H9 (cell line): Measurements from ENCODE around the gene AKAP17A. TPM values are rescaled to one million over a fixed set of nuclear protein-coding genes. Genes with fewer than 3 reads are reported as not detected.

Source experiments
- DNase-seq: peaks from one replicate; pipeline ENCODE4 v3.0.0-alpha.2; 2017
- H2AFZ ChIP-seq: one replicate; pipeline ENCODE4 v1.6.1; 2013; ENCODE audit warnings: mild to moderate bottlenecking, low read length, control low read depth, moderate library complexity
- H2AK5ac ChIP-seq: 2 replicates; pipeline ENCODE4 v1.6.1; 2013; ENCODE audit warnings: low read length, control low read depth, mixed read lengths; ENCODE audit not compliant: insufficient read length
- H2BK120ac ChIP-seq: one replicate; pipeline ENCODE4 v1.6.1; 2013; ENCODE audit warnings: low read depth, mild to moderate bottlenecking, low read length, control low read depth, inconsistent platforms; ENCODE audit not compliant: poor library complexity, severe bottlenecking
- H2BK12ac ChIP-seq: 2 replicates; pipeline ENCODE4 v1.6.1; 2013; ENCODE audit warnings: low read length, control low read depth, mixed read lengths, low read depth; ENCODE audit not compliant: insufficient read length
- H2BK15ac ChIP-seq: 2 replicates; pipeline ENCODE4 v1.6.1; 2013; ENCODE audit warnings: low read depth, low read length, control low read depth
- H2BK20ac ChIP-seq: one replicate; pipeline ENCODE4 v1.6.1; 2013; ENCODE audit warnings: low read depth, mild to moderate bottlenecking, low read length, control low read depth, inconsistent platforms; ENCODE audit not compliant: poor library complexity, severe bottlenecking
- H2BK5ac ChIP-seq: 2 replicates; pipeline ENCODE4 v1.6.1; 2013; ENCODE audit warnings: low read length, control low read depth, mixed read lengths; ENCODE audit not compliant: insufficient read length
- H3K14ac ChIP-seq: 2 replicates; pipeline ENCODE4 v1.6.1; 2013; ENCODE audit warnings: low read length, control low read depth; ENCODE audit not compliant: insufficient read depth
- H3K18ac ChIP-seq: 2 replicates; pipeline ENCODE4 v1.6.1; 2013; ENCODE audit warnings: low read depth, mild to moderate bottlenecking, mixed read lengths, low read length, control low read depth; ENCODE audit not compliant: insufficient read length
- H3K23ac ChIP-seq: 2 replicates; pipeline ENCODE4 v1.6.1; 2013; ENCODE audit warnings: low read length, control low read depth, mixed read lengths, low read depth; ENCODE audit not compliant: insufficient read length
- H3K23me2 ChIP-seq: 2 replicates; pipeline ENCODE4 v1.6.1; 2013; ENCODE audit warnings: low read depth, mild to moderate bottlenecking, mixed read lengths, low read length, control low read depth; ENCODE audit not compliant: insufficient read length, poor library complexity, severe bottlenecking
- H3K27ac ChIP-seq: 2 replicates; pipeline ENCODE4 v1.5.1; 2013; ENCODE audit warnings: low read length, control low read depth, mixed read lengths, low read depth; ENCODE audit not compliant: insufficient read length
- H3K27me3 ChIP-seq: 2 replicates; pipeline ENCODE4 v1.6.1; 2013; ENCODE audit warnings: low read length, control low read depth, inconsistent platforms; ENCODE audit not compliant: insufficient read depth
- H3K4ac ChIP-seq: 2 replicates; pipeline ENCODE4 v1.6.1; 2013; ENCODE audit warnings: low read depth, mild to moderate bottlenecking, control low read depth, inconsistent platforms, low read length, moderate library complexity
- H3K4me1 ChIP-seq: 2 replicates; pipeline ENCODE4 v1.6.1; 2013; ENCODE audit warnings: low read length, control low read depth, inconsistent platforms; ENCODE audit not compliant: insufficient read depth
- H3K4me2 ChIP-seq: 2 replicates; pipeline ENCODE4 v1.6.1; 2013; ENCODE audit warnings: low read length, control low read depth, mixed read lengths; ENCODE audit not compliant: insufficient read length, insufficient read depth
- H3K56ac ChIP-seq: 2 replicates; pipeline ENCODE4 v1.6.1; 2013; ENCODE audit warnings: low read depth, mild to moderate bottlenecking, mixed read lengths, low read length, control low read depth; ENCODE audit not compliant: insufficient read length
- H3K79me1 ChIP-seq: 2 replicates; pipeline ENCODE4 v1.6.1; 2013; ENCODE audit warnings: low read depth, mild to moderate bottlenecking, moderate library complexity, low read length, control low read depth, inconsistent platforms; ENCODE audit not compliant: insufficient read depth, poor library complexity, severe bottlenecking
- H3K79me2 ChIP-seq: 2 replicates; pipeline ENCODE4 v1.6.1; 2013; ENCODE audit warnings: low read length, control low read depth, inconsistent platforms; ENCODE audit not compliant: insufficient read depth
- H3K9ac ChIP-seq: 2 replicates; pipeline ENCODE4 v1.6.1; 2013; ENCODE audit warnings: low read length, control low read depth, mixed read lengths; ENCODE audit not compliant: insufficient read length; ENCODE audit errors: extremely low read depth
- H3K9me3 ChIP-seq: one replicate; pipeline ENCODE4 v1.6.1; 2013; ENCODE audit warnings: low read depth, low read length, inconsistent platforms; ENCODE audit not compliant: control insufficient read depth
- H3T11ph ChIP-seq: one replicate; pipeline ENCODE4 v1.6.1; 2013; ENCODE audit warnings: mild to moderate bottlenecking, low read length, control low read depth, inconsistent platforms
- H4K20me1 ChIP-seq: one replicate; pipeline ENCODE4 v1.6.1; 2013; ENCODE audit not compliant: control insufficient read depth, insufficient read length, insufficient read depth
- H4K5ac ChIP-seq: 2 replicates; pipeline ENCODE4 v1.6.1; 2013; ENCODE audit warnings: low read depth, mild to moderate bottlenecking, mixed read lengths, low read length, control low read depth; ENCODE audit not compliant: insufficient read length
- H4K8ac ChIP-seq: replicated peaks from 2 replicates; pipeline ENCODE4 v1.6.1; 2013; ENCODE audit warnings: low read length, control low read depth, mixed read lengths, low read depth; ENCODE audit not compliant: insufficient read length
- H4K91ac ChIP-seq: 2 replicates; pipeline ENCODE4 v1.6.1; 2013; ENCODE audit warnings: low read depth, mild to moderate bottlenecking, moderate library complexity, mixed read lengths, low read length, control low read depth; ENCODE audit not compliant: insufficient read length
- H3K27ac Mint-ChIP-seq, 3 experiments: 2 replicates in 2 of 3; 3 replicates in 1 of 3; pipeline ENCODE4 v1.8.0; 2020 to 2021; ENCODE audit warnings: mixed read lengths in 3 of 3, mild to moderate bottlenecking in 1 of 3, moderate library complexity in 1 of 3
- H3K27me3 Mint-ChIP-seq: 2 replicates; pipeline ENCODE4 v1.8.0; 2021; ENCODE audit warnings: low read depth, mild to moderate bottlenecking, moderate library complexity, mixed read lengths
- H3K36me3 Mint-ChIP-seq, 3 experiments: 2 replicates in 2 of 3; 3 replicates in 1 of 3; pipeline ENCODE4 v1.8.0; 2020 to 2021; ENCODE audit warnings: low read depth in 3 of 3, mixed read lengths in 3 of 3; ENCODE audit not compliant: insufficient read depth in 1 of 3
- H3K4me1 Mint-ChIP-seq, 2 experiments: 2 replicates each; pipeline ENCODE4 v1.8.0; 2020; ENCODE audit warnings: mixed read lengths in 2 of 2
- H3K4me3 Mint-ChIP-seq, 2 experiments: 2 replicates in 1 of 2; 3 replicates in 1 of 2; pipeline ENCODE4 v1.8.0; 2020 to 2021; ENCODE audit warnings: mild to moderate bottlenecking in 2 of 2, mixed read lengths in 2 of 2, moderate library complexity in 1 of 2
- H3K9me3 Mint-ChIP-seq, 2 experiments: 2 replicates in 1 of 2; 3 replicates in 1 of 2; pipeline ENCODE4 v1.8.0; 2020; ENCODE audit warnings: mild to moderate bottlenecking in 2 of 2, mixed read lengths in 2 of 2, moderate library complexity in 1 of 2
- CTCF ChIP-seq: fragments of 200-600 bp; sonication (generic); conservative IDR thresholded peaks from 3 replicates; pipeline ENCODE4 v1.8.0; 2021; ENCODE audit warnings: antibody characterized with exemption, mild to moderate bottlenecking
- WGBS: extraction: QIAGEN DNeasy Blood & Tissue Kit; methylation state at CpG from one replicate; pipeline ENCODE4 v1.1.7; 2013; ENCODE audit warnings: missing lambda C conversion rate, low lambda C conversion rate, mixed read lengths; ENCODE audit not compliant: insufficient read length; ENCODE audit errors: extremely low coverage; 5-methylcytosine and 5-hydroxymethylcytosine counted together
- total RNA-seq: library from RNA; stranded (reverse); gene quantifications from 2 replicates; pipeline ENCODE4 v1.2.1, GENCODE V29; 2021

The AKAP17A gene
- total RNA-seq, 1 experiment from 2014 or later: 39.7 TPM

GRCh38 chrX:1546691-1547251 is 44.6 kb upstream of the AKAP17A start:
- Histone ChIP-seq H3K4me1 (no peaks in the 10 kb centered on the region), H4K5ac (no peak overlapping the region), H3K27ac (no peak overlapping the region), H3K9ac (no peak overlapping the region), H2BK12ac (no peak overlapping the region), H3K9me3 (no peaks in the 10 kb centered on the region), H3K14ac (no peak overlapping the region), H2AFZ (no peak overlapping the region), H3K56ac (no peak overlapping the region), H3K4me2 (no peak overlapping the region), H2BK5ac (no peak overlapping the region), H3K79me2 (no peaks in the 10 kb centered on the region), H3K27me3 (no peaks in the 10 kb centered on the region), H3K18ac (no peak overlapping the region), H4K91ac (no peak overlapping the region), H3K23ac (no peak overlapping the region), H3K23me2 (no peaks in the 10 kb centered on the region), H4K8ac (no peak overlapping the region), H3T11ph (no peak overlapping the region), H2BK120ac (no peak overlapping the region), H3K79me1 (no peaks in the 10 kb centered on the region), H4K20me1 (no peaks in the 10 kb centered on the region), H2BK15ac (no peak overlapping the region), H2AK5ac (no peak overlapping the region), H2BK20ac (no peak overlapping the region), H3K4ac (no peak overlapping the region)
- no peak for TF ChIP-seq CTCF
- H3K36me3 Mint-ChIP-seq: no peaks in the 10 kb centered on the region; a peak in 2 of 7 replicates
- H3K27ac Mint-ChIP-seq: peak overlapping the region in 1 of 3 experiments; percentile 65; a peak in 2 of 7 replicates
- H3K4me3 Mint-ChIP-seq: no peak overlapping the region
- H3K27me3 Mint-ChIP-seq: 0 out of 2 replicates have a peak, but pooled peaks cover 2% of the 10 kb centered on the region
- no peak for DNase-seq
- peaks cover 0 to 2% of the 10 kb centered on the region in 2 experiments; a peak in 1 of 5 replicates for H3K9me3 Mint-ChIP-seq
- H3K4me1 Mint-ChIP-seq: 0 out of 4 replicates have a peak, but pooled peaks cover 0 to 2% of the 10 kb centered on the region in 2 experiments
- WGBS: no CpG with 5 or more reads among the region's 18 CpGs
